PFSK-1 (cell line): ENCODE measurements around the gene SCARF1.

Experiments used
- FOXP2 ChIP-seq: optimal IDR thresholded peaks from 2 replicates; pipeline ENCODE3; 2011; ENCODE audit warnings: borderline replicate concordance, control low read depth, inconsistent platforms; ENCODE audit not compliant: insufficient read depth; ENCODE audit errors: extremely low read length, extremely low read depth
- POLR2AphosphoS5 ChIP-seq: IDR thresholded peaks from 2 replicates; pipeline ENCODE4 v1.6.1; 2012; ENCODE audit warnings: low read depth, mild to moderate bottlenecking, control low read depth, low read length, moderate library complexity
- REST ChIP-seq, 2 experiments: IDR thresholded peaks; 2 replicates each; pipeline versions ENCODE4 v1.6.1 to v1.8.0; 2011 to 2012; ENCODE audit warnings: low read depth in 2 of 2, low read length in 2 of 2, control low read depth in 1 of 2, inconsistent platforms in 1 of 2, mild to moderate bottlenecking in 1 of 2, moderate library complexity in 1 of 2; ENCODE audit not compliant: insufficient read depth in 1 of 2
- SIN3A ChIP-seq: IDR thresholded peaks from 2 replicates; pipeline ENCODE4 v1.6.1; 2012; ENCODE audit warnings: mild to moderate bottlenecking, low read length, moderate library complexity, borderline replicate concordance; ENCODE audit not compliant: insufficient read depth
- TAF1 ChIP-seq: IDR thresholded peaks from 2 replicates; pipeline ENCODE4 v1.6.1; 2012; ENCODE audit warnings: low read length, control low read depth, borderline replicate concordance; ENCODE audit not compliant: insufficient read depth

Gene SCARF1

GRCh38 chr17:1643999-1644492 lies 1.5 kb downstream of the SCARF1 start:
- TF ChIP-seq REST (IDR thresholded peaks at IDR 0.05; ENCODE audit: insufficient read depth in 1 of 2, low read depth in 2 of 2, low read length in 2 of 2) (no peak), TAF1 (no peak), FOXP2 (no peak), POLR2AphosphoS5 (no peak), SIN3A (no peak)

GRCh38 chr17:1643293-1643998 lies 2.1 kb downstream of the SCARF1 start:
- TF ChIP-seq SIN3A, result no peak
- TF ChIP-seq POLR2AphosphoS5, result no peak; the same call in 1 of the 2 replicates

- no peak for TF ChIP-seq REST (IDR thresholded peaks at IDR 0.05; ENCODE audit: insufficient read depth in 1 of 2, low read depth in 2 of 2, low read length in 2 of 2)
- TF ChIP-seq SIN3A, result no peak
- TF ChIP-seq POLR2AphosphoS5, result no peak
Observed at GRCh38 chr17:1641065-1641403, 4.5 kb downstream of the SCARF1 start.

- no peak for TF ChIP-seq REST (IDR thresholded peaks at IDR 0.05; ENCODE audit: insufficient read depth in 1 of 2, low read depth in 2 of 2, low read length in 2 of 2)
- TF ChIP-seq TAF1, result no peak
- TF ChIP-seq SIN3A, result no peak
- no peak for TF ChIP-seq FOXP2
- TF ChIP-seq POLR2AphosphoS5, result no peak
Observed at GRCh38 chr17:1640329-1641064, 5.0 kb downstream of the SCARF1 start.

- TF ChIP-seq FOXP2, result no peak
- no peak for TF ChIP-seq POLR2AphosphoS5
- TF ChIP-seq SIN3A, result no peak
- no peak for TF ChIP-seq REST (IDR thresholded peaks at IDR 0.05; ENCODE audit: insufficient read depth in 1 of 2, low read depth in 2 of 2, low read length in 2 of 2)
- TF ChIP-seq TAF1, result no peak
Observed at GRCh38 chr17:1639549-1640180, 5.9 kb downstream of the SCARF1 start.
